ENCODE data around the gene TAF1D.
A peak's percentile ranks its signal among the peaks of the same experiment; 100 is the strongest.

The TAF1D gene

DNA sequence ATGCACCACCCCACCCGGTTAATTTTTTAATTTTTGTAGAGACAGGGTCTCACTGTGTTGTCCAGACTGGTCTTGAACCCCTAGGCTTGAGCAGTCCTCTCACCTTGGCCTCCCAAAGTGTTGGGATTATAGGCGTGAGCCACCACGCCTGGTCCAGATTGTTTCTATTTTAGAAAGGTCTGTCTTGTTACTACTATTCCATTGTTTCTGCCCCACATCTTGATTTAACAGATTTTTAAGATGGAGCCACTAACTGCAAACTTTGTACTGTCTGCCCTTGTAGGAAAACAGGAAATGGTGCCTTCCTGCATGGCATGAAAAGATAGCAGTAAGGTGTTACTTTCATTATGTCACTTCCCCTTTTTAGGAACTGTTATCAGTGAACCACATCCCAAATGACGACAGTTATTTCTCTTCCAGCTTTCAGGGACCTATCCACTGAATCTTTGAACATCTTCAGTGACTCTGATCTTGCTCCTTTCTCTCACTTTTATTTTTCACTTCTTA is 23.2 kb downstream of the TAF1D start:
- DNase-seq, result peak; percentile 97

DNA sequence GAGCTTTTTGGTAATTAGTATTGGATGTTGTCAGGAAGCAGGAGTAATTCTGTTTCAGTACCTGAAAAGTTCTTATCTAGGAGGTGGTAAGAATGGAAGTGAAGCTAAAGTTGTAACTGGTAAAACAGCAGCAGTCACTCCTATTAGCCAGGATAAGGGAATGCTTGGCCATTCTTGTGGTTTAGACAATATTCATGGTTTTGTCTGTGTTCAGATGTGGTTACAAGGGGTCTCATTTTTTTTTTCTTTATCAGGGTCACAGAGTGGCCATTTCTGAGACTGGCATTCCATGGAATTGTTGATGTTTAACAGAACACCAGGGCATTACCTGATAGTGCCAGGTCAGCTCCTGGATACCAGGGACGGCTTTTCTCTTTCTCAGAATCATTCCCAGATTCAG is 23.8 kb downstream of the TAF1D start:
- DNase-seq, result peak; percentile 55

DNA sequence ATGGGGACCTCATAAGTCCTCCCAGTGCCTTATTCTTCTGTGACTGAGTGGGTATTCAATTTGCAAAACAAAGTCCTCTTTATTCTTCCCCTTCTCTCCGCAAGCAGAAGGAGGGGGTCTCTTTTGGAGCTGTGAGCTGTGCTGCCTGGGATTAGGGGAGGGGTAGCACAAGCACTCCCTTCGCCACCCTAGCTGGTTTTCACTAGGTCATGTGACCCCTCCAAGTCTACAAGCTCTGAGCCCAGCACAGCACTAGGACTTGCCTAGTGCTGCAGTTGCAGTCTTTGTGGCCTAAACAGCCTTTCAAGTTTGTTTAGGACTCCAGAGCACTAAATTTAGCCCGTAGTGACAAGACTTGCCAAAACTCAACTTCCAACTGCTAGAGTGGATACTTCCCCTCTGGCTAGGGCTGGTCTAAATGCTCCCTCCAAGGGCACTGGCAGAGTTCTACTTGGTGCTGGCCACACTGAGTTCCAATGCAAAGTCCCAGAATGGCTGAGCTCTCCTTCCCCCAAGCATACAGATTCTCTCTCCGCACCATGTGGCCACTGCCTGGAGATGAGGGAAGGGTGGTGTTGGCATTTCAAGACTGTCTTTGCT is 25.4 kb downstream of the TAF1D start:
- DNase-seq, result no peak

DNA sequence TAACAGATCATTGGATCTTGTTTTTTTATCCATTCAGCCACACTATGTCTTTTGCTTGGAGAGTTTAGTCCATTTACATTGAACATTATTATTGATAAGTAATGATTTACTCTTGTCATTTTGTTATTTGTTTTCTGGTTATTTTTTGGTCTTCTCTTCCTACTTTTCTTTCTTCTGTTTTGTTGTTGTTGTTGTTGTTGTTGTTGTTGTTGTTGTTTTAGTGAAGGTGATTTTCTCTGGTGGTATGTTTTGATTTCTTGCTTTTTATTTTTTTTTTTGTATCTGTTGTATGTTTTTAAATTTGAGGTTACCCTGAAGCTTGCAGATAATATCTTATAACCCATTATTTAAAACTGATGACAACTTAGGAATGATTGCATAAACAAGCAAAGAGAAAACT is 28.6 kb downstream of the TAF1D start:
- DNase-seq, result no peak

DNA sequence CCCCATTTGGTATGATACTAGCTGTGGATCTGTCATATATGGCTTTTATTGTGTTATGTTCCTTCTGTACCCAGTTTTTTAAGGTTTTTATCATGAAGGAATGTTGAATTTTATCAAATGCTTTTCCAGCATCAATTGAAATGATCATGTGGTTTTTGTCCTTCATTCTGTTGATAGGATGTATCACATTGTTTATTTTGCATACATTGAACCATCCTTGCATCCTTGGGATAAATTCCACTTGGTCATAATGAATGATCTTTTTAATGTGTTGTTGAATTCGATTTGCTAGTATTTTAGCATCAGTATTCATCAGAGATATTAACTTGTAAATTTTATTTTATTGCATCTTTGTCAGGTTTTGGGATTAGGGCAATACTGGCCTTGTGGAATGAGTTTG is 31.1 kb downstream of the TAF1D start:
- DNase-seq, result no peak

DNA sequence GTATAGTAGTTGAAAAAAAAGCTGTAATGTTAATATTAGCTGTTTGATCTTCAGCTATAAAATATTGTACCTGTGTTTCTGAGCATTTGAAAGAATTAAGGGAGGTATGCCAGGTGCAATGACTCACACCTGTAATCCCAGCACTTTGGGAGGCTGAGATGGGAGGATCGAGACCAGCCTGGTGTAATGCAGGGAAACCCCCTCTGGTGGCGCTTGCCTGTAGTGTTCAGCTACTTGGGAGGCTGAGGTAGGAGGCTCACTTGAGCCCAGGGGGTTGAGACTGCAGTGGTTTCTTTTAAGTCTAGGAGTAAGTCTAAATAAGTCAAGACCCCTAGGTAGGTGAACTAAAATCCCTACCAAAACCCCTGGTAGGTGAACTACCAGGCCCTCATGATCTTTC is 37.1 kb downstream of the TAF1D start:
- DNase-seq, result peak; percentile 24

DNA sequence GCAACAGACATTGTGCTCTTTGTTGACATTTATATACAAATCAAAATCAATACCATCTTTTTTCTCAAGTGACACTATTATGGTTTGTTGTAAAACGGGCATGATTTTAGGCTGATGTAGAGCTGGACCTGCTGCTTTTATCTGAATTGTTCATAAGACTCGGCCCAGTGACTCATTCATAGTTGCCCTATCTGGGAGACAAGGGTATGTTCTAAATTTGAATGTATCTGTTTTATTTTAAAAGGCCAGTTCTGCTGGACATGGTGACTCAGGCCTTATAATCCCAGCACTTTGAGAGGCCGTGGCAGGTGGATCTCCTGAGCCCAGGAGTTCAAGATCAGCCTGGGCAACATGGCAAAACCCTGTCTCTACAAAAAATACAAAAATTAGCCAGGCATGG is 40.5 kb downstream of the TAF1D start:
- DNase-seq, result no peak

DNA sequence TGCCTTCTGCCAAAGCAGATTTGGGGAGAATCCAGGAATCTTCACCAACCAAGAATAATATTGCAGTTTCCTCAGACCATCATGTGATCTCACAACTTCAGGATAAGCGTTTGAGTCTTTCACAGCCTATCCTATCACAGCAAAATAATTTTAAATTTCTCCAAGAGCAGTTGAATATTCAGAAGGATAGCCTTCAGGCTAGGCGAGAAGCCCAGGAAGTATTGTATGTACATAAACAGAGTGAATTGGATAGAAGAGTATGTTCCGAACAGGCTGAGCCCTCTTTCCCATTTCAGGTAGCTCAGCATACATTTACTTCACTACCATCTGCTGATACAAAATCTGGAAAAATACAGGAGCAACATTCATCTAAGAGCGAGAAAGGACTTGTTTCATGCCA is 43.7 kb downstream of the TAF1D start:
- DNase-seq, result no peak

DNA sequence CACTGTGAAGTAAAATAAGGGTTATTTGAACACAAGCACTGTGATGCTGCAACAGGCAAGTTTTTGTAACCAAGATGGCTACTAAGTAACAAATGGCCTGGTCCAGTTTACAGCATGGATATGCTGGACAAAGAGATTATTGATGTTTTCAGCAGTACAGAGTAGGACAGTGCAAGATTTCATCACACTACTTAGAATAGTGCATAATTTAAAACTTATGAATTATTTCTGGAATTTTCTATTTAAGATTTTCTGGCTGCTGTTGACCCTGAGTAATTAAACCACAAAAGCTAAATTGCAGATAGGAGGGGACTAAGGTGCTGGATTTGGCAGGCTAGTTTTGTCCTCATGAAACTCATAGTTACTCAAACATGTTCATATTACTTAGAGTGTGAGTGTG is 46.7 kb downstream of the TAF1D start:
- DNase-seq, result no peak

DNA sequence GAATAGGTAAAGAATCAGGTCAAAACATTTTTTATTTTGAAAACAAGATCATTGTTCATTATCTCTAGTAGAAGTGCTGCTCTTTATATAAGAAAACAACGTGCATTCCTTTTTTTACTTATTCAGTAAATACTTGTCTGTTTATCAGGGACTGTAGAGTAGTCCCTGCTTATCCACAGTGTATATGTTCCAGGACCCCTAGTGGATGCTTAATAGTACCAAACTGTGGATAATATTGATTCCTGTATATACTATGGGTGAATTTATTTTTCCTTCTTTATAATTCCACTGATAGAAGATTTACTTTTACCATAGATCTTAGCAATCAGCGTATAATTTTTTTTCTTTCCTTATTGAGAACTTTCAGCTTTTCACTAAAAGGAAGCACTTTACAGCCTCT is 47.2 kb downstream of the TAF1D start:
- DNase-seq, result no peak

DNA sequence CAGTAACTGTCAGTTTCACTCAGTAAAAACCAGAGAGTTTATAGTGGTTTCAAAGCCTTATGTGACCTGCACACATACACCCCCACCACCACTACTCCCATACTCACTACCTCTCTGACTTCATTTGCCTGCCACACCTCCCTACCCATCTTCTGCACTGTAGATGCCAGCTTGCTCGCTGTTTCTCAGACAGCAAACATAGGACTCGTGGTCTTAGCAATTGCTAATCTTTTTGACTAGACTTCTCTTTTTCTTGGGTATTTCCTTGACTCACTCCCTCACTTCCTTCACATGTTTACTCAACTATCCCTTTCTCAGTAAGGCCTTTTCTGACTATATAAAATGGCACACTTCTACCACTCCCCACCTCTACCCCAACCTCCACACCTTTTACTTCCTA is 52.1 kb downstream of the TAF1D start:
- DNase-seq, result no peak

DNA sequence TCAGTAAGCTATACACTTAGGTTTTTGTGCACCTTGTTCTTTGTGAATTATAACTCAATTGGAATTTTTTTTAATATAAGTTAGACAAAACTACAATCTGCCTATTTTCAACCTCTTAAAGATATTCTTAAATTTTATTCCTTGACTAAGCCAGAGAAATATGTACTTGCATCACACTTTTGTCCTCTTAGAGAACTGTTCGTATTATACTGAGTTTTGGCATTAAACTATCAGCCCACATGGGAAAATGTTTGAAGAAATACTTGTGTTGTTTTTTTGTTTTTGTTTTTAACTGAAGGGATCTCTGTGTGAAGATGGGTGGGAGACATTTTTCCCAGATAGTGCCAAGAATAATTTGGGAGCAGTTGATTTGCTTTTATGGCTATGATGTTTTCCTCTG is 54.5 kb downstream of the TAF1D start:
- DNase-seq, result no peak

DNA sequence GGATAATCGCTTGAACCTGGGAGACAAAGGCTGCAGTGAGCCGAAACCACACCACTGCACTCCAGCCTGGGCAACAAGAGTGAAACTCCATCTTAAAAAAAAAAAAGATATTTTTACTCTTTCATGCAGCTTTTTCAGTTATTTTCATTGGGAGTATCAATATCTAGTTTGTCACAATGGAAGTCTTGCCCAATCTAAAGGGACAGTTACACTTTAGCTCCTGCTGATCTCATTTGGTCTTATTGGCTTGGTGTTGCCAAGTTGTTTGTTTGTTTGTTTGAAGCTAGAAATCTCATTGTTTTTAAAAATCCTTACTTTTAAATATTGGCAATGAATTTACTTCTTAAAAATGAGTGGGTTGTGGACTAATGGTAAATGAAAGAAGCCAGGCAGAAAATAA is 55.1 kb downstream of the TAF1D start:
- no peak for DNase-seq

Data from OCI-M1 (cell line).